IMR-90 (cell line): ENCODE measurements around the gene ADGRG2. TPM values are rescaled to one million over a fixed set of nuclear protein-coding genes. Genes with fewer than 3 reads are reported as not detected.

ENCODE experiments used
- ATAC-seq: fragments of 200-7000 bp; cut with Tn5 transposase; 2 replicates; pipeline ENCODE4 v1.9.1; 2020; ENCODE audit warnings: low read depth, mild to moderate bottlenecking, moderate library complexity
- BruUV-seq: library from RNA; stranded (reverse); fragments of 400-500 nt; replicated peaks from 2 replicates; lab custom pipeline; 2021; lab: Mats Ljungman, UMichigan
- CTCF ChIA-PET: fragments of 300-600 bp; formaldehyde crosslinking; extraction: SDS; loops from one replicate; lab custom pipeline; 2021; ENCODE audit warnings: antibody characterized with exemption; lab: Yijun Ruan, JAX
- POLR2A ChIA-PET: fragments of 300-600 bp; sonication (Branson Sonifier 250); formaldehyde crosslinking; loops from one replicate; lab custom pipeline; 2022; ENCODE audit warnings: antibody characterized with exemption; ENCODE audit not compliant: unreplicated experiment; lab: Charles Lee
- DNase-seq: peaks from one replicate; pipeline ENCODE4 v3.0.0; 2013
- H2AFZ ChIP-seq: replicated peaks from 2 replicates; pipeline ENCODE3; 2013; ENCODE audit warnings: low read length, mild to moderate bottlenecking; ENCODE audit not compliant: poor library complexity
- H2AK5ac ChIP-seq: 2 replicates; pipeline ENCODE4 v1.6.1; 2013; ENCODE audit warnings: low read depth, low read length, inconsistent platforms
- H2AK9ac ChIP-seq: replicated peaks from 2 replicates; pipeline ENCODE3; 2013; ENCODE audit warnings: mild to moderate bottlenecking, low read depth, low read length, moderate library complexity; ENCODE audit not compliant: poor library complexity
- H2BK120ac ChIP-seq: 2 replicates; pipeline ENCODE4 v1.6.1; 2013; ENCODE audit warnings: low read depth, low read length, inconsistent platforms
- H2BK15ac ChIP-seq: 3 replicates; pipeline ENCODE4 v1.6.1; 2013; ENCODE audit warnings: low read depth, low read length, inconsistent platforms
- H2BK20ac ChIP-seq: 2 replicates; pipeline ENCODE4 v1.6.1; 2013; ENCODE audit warnings: low read depth, mild to moderate bottlenecking, inconsistent platforms, low read length, moderate library complexity
- H2BK5ac ChIP-seq: 2 replicates; pipeline ENCODE4 v1.6.1; 2013; ENCODE audit warnings: mild to moderate bottlenecking, low read depth, low read length, inconsistent platforms; ENCODE audit not compliant: poor library complexity, severe bottlenecking
- H3K14ac ChIP-seq: replicated peaks from 2 replicates; pipeline ENCODE4 v1.6.1; 2013; ENCODE audit warnings: low read depth, low read length, inconsistent platforms
- H3K18ac ChIP-seq: 2 replicates; pipeline ENCODE4 v1.6.1; 2013; ENCODE audit warnings: low read depth, low read length, control low read depth
- H3K23ac ChIP-seq: 2 replicates; pipeline ENCODE4 v1.6.1; 2013; ENCODE audit warnings: low read depth, low read length, inconsistent platforms
- H3K27ac ChIP-seq: 2 replicates; pipeline ENCODE4 v1.5.1; 2013; ENCODE audit warnings: mild to moderate bottlenecking, control low read depth, low read length; ENCODE audit not compliant: insufficient read depth
- H3K27me3 ChIP-seq: 2 replicates; pipeline ENCODE4 v1.6.1; 2013; ENCODE audit warnings: low read length; ENCODE audit not compliant: control insufficient read depth, insufficient read depth
- H3K36me3 ChIP-seq: 2 replicates; pipeline ENCODE4 v1.6.1; 2013; ENCODE audit warnings: low read length, mixed read lengths; ENCODE audit not compliant: control insufficient read depth, insufficient read depth
- H3K4ac ChIP-seq: 2 replicates; pipeline ENCODE4 v1.6.1; 2013; ENCODE audit warnings: low read depth, low read length, inconsistent platforms
- H3K4me1 ChIP-seq: 2 replicates; pipeline ENCODE4 v1.6.1; 2013; ENCODE audit warnings: low read length, mixed read lengths; ENCODE audit not compliant: control insufficient read depth, insufficient read depth
- H3K4me2 ChIP-seq: 2 replicates; pipeline ENCODE4 v1.6.1; 2013; ENCODE audit warnings: low read depth, mild to moderate bottlenecking, control low read depth, low read length, moderate library complexity
- H3K4me3 ChIP-seq: 2 replicates; pipeline ENCODE4 v1.5.1; 2013; ENCODE audit warnings: low read depth, mild to moderate bottlenecking, control low read depth, low read length, moderate library complexity; ENCODE audit not compliant: insufficient read depth
- H3K56ac ChIP-seq: 2 replicates; pipeline ENCODE4 v1.6.1; 2013; ENCODE audit warnings: low read length, inconsistent platforms; ENCODE audit not compliant: insufficient read depth; ENCODE audit errors: extremely low read depth
- H3K79me1 ChIP-seq, 2 experiments: 2 replicates each; pipeline ENCODE4 v1.6.1; 2013; ENCODE audit warnings: low read length in 2 of 2, inconsistent platforms in 1 of 2, low read depth in 1 of 2
- H3K9ac ChIP-seq: 2 replicates; pipeline ENCODE4 v1.6.1; 2013; ENCODE audit warnings: low read depth, low read length, control low read depth
- H3K9me1 ChIP-seq: 2 replicates; pipeline ENCODE4 v1.6.1; 2013; ENCODE audit warnings: low read length, inconsistent platforms; ENCODE audit not compliant: insufficient read depth
- H3K9me3 ChIP-seq: 2 replicates; pipeline ENCODE4 v1.6.1; 2013; ENCODE audit warnings: low read length; ENCODE audit not compliant: control insufficient read depth, insufficient read depth
- H4K20me1 ChIP-seq: 2 replicates; pipeline ENCODE4 v1.6.1; 2013; ENCODE audit warnings: low read length, inconsistent platforms; ENCODE audit not compliant: insufficient read depth
- H4K5ac ChIP-seq: 2 replicates; pipeline ENCODE4 v1.6.1; 2013; ENCODE audit warnings: mild to moderate bottlenecking, low read depth, low read length, control low read depth
- H4K8ac ChIP-seq, 2 experiments: 2 replicates each; pipeline ENCODE4 v1.6.1; 2013; ENCODE audit warnings: low read depth in 2 of 2, low read length in 2 of 2, control low read depth in 1 of 2, inconsistent platforms in 1 of 2
- H4K91ac ChIP-seq: 2 replicates; pipeline ENCODE4 v1.6.1; 2013; ENCODE audit warnings: low read depth, low read length, inconsistent platforms; ENCODE audit not compliant: insufficient read depth
- BHLHE40 ChIP-seq: fragments of 150-350 bp; IDR thresholded peaks from 2 replicates; pipeline ENCODE4 v1.6.1; 2016; ENCODE audit warnings: mild to moderate bottlenecking, low read depth, low read length
- CTCF ChIP-seq: conservative IDR thresholded peaks from 2 replicates; pipeline ENCODE4 v1.5.1; 2012; ENCODE audit warnings: mild to moderate bottlenecking, low read depth, low read length, improper control_type of control experiment
- FOS ChIP-seq: fragments of 150-350 bp; IDR thresholded peaks from 2 replicates; pipeline ENCODE4 v1.6.1; 2016; ENCODE audit warnings: low read depth, low read length
- MAFK ChIP-seq: IDR thresholded peaks from 2 replicates; pipeline ENCODE4 v1.6.1; 2012; ENCODE audit warnings: low read depth, low read length, improper control_type of control experiment
- MAZ ChIP-seq: IDR thresholded peaks from 2 replicates; pipeline ENCODE4 v1.6.1; 2012; ENCODE audit warnings: low read depth, mild to moderate bottlenecking, low read length, improper control_type of control experiment, moderate library complexity, borderline replicate concordance
- MXI1 ChIP-seq: IDR thresholded peaks from 2 replicates; pipeline ENCODE4 v1.6.1; 2012; ENCODE audit warnings: low read depth, mild to moderate bottlenecking, low read length, moderate library complexity, borderline replicate concordance
- NFE2L2 ChIP-seq: fragments of 150-350 bp; IDR thresholded peaks from 2 replicates; pipeline ENCODE4 v1.6.1; 2016; ENCODE audit warnings: low read depth, mild to moderate bottlenecking, low read length
- RAD21 ChIP-seq: IDR thresholded peaks from 2 replicates; pipeline ENCODE4 v1.6.1; 2012; ENCODE audit warnings: low read length, improper control_type of control experiment
- RCOR1 ChIP-seq: IDR thresholded peaks from 2 replicates; pipeline ENCODE4 v1.6.1; 2012; ENCODE audit warnings: mild to moderate bottlenecking, low read length, improper control_type of control experiment; ENCODE audit not compliant: insufficient replicate concordance
- SMC3 ChIP-seq: fragments of 150-350 bp; IDR thresholded peaks from 2 replicates; pipeline ENCODE4 v1.6.1; 2016; ENCODE audit warnings: low read depth, mild to moderate bottlenecking, antibody characterized with exemption, low read length, moderate library complexity
- USF2 ChIP-seq: fragments of 150-350 bp; IDR thresholded peaks from 2 replicates; pipeline ENCODE4 v1.6.1; 2017; ENCODE audit warnings: mild to moderate bottlenecking, antibody characterized with exemption, low read length, low read depth
- WGBS, 2 experiments: methylation state at CpG; one replicate each; pipeline versions ENCODE4 v1.1.5 to v1.1.7; 2013; ENCODE audit warnings: missing lambda C conversion rate in 2 of 2; ENCODE audit not compliant: insufficient read length in 1 of 2; ENCODE audit errors: extremely low coverage in 2 of 2; 5-methylcytosine and 5-hydroxymethylcytosine counted together
- dilution Hi-C: fragments of 300-500 bp; cut with HindIII; formaldehyde crosslinking; loops from one replicate; pipeline ENCODE4 v1.14.3; 2018; ENCODE audit warnings: low sequenced_read_pairs; ENCODE audit not compliant: unreplicated experiment
- in situ Hi-C: fragments of 300-500 bp; cut with MboI; formaldehyde crosslinking; loops from 3 replicates; pipeline ENCODE4 v1.14.3; 2019; ENCODE audit warnings: low sequenced_read_pairs, inconsistent platforms, mixed read lengths
- intact Hi-C: fragments of 100-400 bp; cut with micrococcal nuclease; formaldehyde crosslinking; loops from 2 replicates; pipeline ENCODE4 v1.10.0; 2022
- polyA plus RNA-seq, 3 experiments: library from polyadenylated mRNA; depleted of rRNA; stranded (reverse); fragments of >200 nt; gene quantifications; 2 replicates each; pipeline ENCODE4 v1.2.3, GENCODE V29; 2012; ENCODE audit warnings: low replicate concordance in 1 of 3
- total RNA-seq: library from RNA; depleted of rRNA; stranded (reverse); fragments of >200 nt; gene quantifications from 2 replicates; pipeline ENCODE4 v1.2.3, GENCODE V29; 2012
- TF ChIP-seq, protein P1 (sequence below): fragments of 150-350 bp; IDR thresholded peaks from 2 replicates; pipeline ENCODE4 v1.6.1; 2016; ENCODE audit warnings: low read depth, mild to moderate bottlenecking, low read length, moderate library complexity, borderline replicate concordance

ADGRG2 gene
- total and polyA plus RNA-seq, 2 of the 4 experiments (the other 2 are of a cell fraction) = under 0.01 to 0.07 TPM

DNA sequence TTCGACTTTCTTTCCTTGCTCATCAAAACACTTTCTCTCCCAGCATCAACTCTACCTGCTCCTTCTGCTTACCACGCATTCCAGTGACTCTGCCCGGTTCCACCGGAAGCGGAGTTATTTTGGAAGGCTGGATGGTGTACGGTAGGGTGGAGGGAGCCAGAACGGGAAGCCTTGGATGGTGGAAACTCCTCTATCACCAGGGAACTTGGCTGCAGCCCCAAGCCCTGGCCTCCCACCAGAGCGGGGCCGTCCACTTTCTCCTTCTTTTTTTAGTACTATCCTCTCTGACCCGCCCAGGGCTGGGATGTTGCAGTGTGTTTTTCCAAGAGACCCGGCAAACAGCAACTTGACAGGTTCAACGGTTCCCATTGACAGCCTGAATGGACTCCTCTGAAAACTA is 27.6 kb downstream of the ADGRG2 start:
- Histone ChIP-seq H4K20me1 (no peaks in the 10 kb centered on the region), H3K27me3 (no peaks in the 10 kb centered on the region), H2AK5ac (no peak overlapping the region), H3K9me3 (0 out of 2 replicates have a peak, but pooled peaks cover 2% of the 10 kb centered on the region), H2BK15ac (no peak overlapping the region), H3K9me1 (no peaks in the 10 kb centered on the region), H4K91ac (no peak overlapping the region), H2AFZ (no peak overlapping the region), H3K14ac (no peak overlapping the region), H3K23ac (no peak overlapping the region), H3K4ac (no peak overlapping the region), H3K4me3 (no peak overlapping the region), H3K9ac (no peak overlapping the region), H3K79me1 (no peaks in the 10 kb centered on the region), H3K27ac (no peak overlapping the region), H3K36me3 (no peaks in the 10 kb centered on the region), H4K8ac (no peak overlapping the region), H3K4me2 (no peak overlapping the region), H3K18ac (no peak overlapping the region), H2BK120ac (no peak overlapping the region), H4K5ac (no peak overlapping the region), H2BK20ac (no peak overlapping the region), H2AK9ac (no peak overlapping the region), H3K56ac (no peak overlapping the region), H2BK5ac (no peak overlapping the region), H3K4me1 (no peaks in the 10 kb centered on the region)
- no CpG with 5 or more reads among the region's 12 CpGs for WGBS, 2 experiments
- CTCF ChIA-PET = no interaction called here
- DNase-seq = no peak
- intact Hi-C loops = no loop called here
- in situ Hi-C loops = no loop called here
- TF ChIP-seq CTCF (no peak), USF2 (no peak), NFE2L2 (no peak), MAZ (no peak), FOS (no peak), BHLHE40 (no peak), RAD21 (no peak), SMC3 (no peak), MAFK (no peak), RCOR1 (no peak), MXI1 (no peak)
- TF ChIP-seq, protein P1, sequence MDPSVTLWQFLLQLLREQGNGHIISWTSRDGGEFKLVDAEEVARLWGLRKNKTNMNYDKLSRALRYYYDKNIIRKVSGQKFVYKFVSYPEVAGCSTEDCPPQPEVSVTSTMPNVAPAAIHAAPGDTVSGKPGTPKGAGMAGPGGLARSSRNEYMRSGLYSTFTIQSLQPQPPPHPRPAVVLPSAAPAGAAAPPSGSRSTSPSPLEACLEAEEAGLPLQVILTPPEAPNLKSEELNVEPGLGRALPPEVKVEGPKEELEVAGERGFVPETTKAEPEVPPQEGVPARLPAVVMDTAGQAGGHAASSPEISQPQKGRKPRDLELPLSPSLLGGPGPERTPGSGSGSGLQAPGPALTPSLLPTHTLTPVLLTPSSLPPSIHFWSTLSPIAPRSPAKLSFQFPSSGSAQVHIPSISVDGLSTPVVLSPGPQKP = no peak
- dilution Hi-C loops = no loop called here
- POLR2A ChIA-PET = no interaction called here
- ATAC-seq = no peak
- BruUV-seq = no TSS peak
